H1 (cell line): ENCODE results near the gene PTPRJ. TPM values are rescaled to one million over a fixed set of nuclear protein-coding genes. Genes with fewer than 3 reads are reported as not detected.

Experiments
- CTCF ChIA-PET: fragments of 300-600 bp; sonication (Branson Sonifier 250); formaldehyde crosslinking; loops from one replicate; lab custom pipeline; 2021; ENCODE audit not compliant: partially characterized antibody; lab: Charles Lee
- POLR2A ChIA-PET: fragments of 300-600 bp; sonication (Branson Sonifier 250); formaldehyde crosslinking; loops from one replicate; lab custom pipeline; 2021; ENCODE audit warnings: inconsistent platforms; ENCODE audit not compliant: partially characterized antibody; lab: Charles Lee
- DNase-seq, 2 experiments: peaks; one replicate each; pipeline versions ENCODE4 v3.0.0 to v3.0.0-alpha.2; 2010 to 2022; ENCODE audit warnings: low spot score in 2 of 2, low read depth in 1 of 2, mixed read lengths in 1 of 2
- FAIRE-seq: peaks from 2 replicates; lab custom pipeline; 2011; peaks lifted over from hg19 to GRCh38; lab: Jason Lieb, UNC
- H2AFZ ChIP-seq: 2 replicates; pipeline ENCODE4 v1.8.1; 2012; ENCODE audit warnings: low read length, inconsistent platforms
- H2AK5ac ChIP-seq: 2 replicates; pipeline ENCODE4 v1.6.1; 2013; ENCODE audit warnings: low read depth, low read length
- H2BK120ac ChIP-seq: replicated peaks from 2 replicates; pipeline ENCODE3; 2013; ENCODE audit warnings: low read depth, low read length, inconsistent platforms
- H2BK12ac ChIP-seq: 2 replicates; pipeline ENCODE4 v1.6.1; 2013; ENCODE audit warnings: low read depth, low read length
- H2BK15ac ChIP-seq: 2 replicates; pipeline ENCODE4 v1.6.1; 2013; ENCODE audit warnings: low read length
- H2BK20ac ChIP-seq: 2 replicates; pipeline ENCODE4 v1.6.1; 2013; ENCODE audit warnings: low read length
- H2BK5ac ChIP-seq: 2 replicates; pipeline ENCODE4 v1.6.1; 2013; ENCODE audit warnings: low read depth, low read length
- H3K14ac ChIP-seq: 2 replicates; pipeline ENCODE4 v1.6.1; 2013; ENCODE audit warnings: inconsistent platforms; ENCODE audit not compliant: insufficient read length
- H3K18ac ChIP-seq: 2 replicates; pipeline ENCODE4 v1.6.1; 2013; ENCODE audit warnings: low read length; ENCODE audit errors: extremely low read depth
- H3K23ac ChIP-seq: 2 replicates; pipeline ENCODE4 v1.6.1; 2013; ENCODE audit warnings: inconsistent platforms; ENCODE audit not compliant: insufficient read length
- H3K23me2 ChIP-seq: 2 replicates; pipeline ENCODE4 v1.6.1; 2013; ENCODE audit warnings: low read depth, low read length
- H3K27ac ChIP-seq: 2 replicates; pipeline ENCODE4 v1.6.1; 2011; ENCODE audit warnings: low read depth, low read length, inconsistent platforms
- H3K27me3 ChIP-seq, 4 experiments: replicated peaks in 1 of 4; 1 replicate in 1 of 4; 2 replicates in 3 of 4; pipeline versions ENCODE4 v1.6.1 to v1.8.1; 2011 to 2013; ENCODE audit warnings: low read length in 3 of 4, mild to moderate bottlenecking in 3 of 4, inconsistent platforms in 2 of 4, mixed read lengths in 2 of 4, moderate library complexity in 1 of 4; ENCODE audit not compliant: control insufficient read depth in 3 of 4, insufficient read depth in 3 of 4; ENCODE audit errors: extremely low read depth in 1 of 4
- H3K36me3 ChIP-seq, 4 experiments: 2 replicates each; pipeline versions ENCODE4 v1.6.1 to v1.8.1; 2011 to 2013; ENCODE audit warnings: mild to moderate bottlenecking in 4 of 4, low read length in 3 of 4, moderate library complexity in 2 of 4, control low read depth in 1 of 4, inconsistent platforms in 1 of 4; ENCODE audit not compliant: insufficient read depth in 4 of 4, control insufficient read depth in 2 of 4
- H3K4ac ChIP-seq: replicated peaks from 2 replicates; pipeline ENCODE3; 2013; ENCODE audit warnings: low read length, low read depth, mixed read lengths, inconsistent platforms; ENCODE audit not compliant: insufficient read length
- H3K4me1 ChIP-seq, 4 experiments: replicated peaks in 1 of 4; 1 replicate in 1 of 4; 2 replicates in 3 of 4; pipeline versions ENCODE4 v1.6.1 to v1.8.1; 2011 to 2013; ENCODE audit warnings: low read length in 3 of 4, inconsistent platforms in 2 of 4, mixed read lengths in 1 of 4; ENCODE audit not compliant: insufficient read depth in 4 of 4, control insufficient read depth in 3 of 4
- H3K4me2 ChIP-seq, 2 experiments: 2 replicates each; pipeline versions ENCODE4 v1.6.1 to v1.8.1; 2011 to 2013; ENCODE audit warnings: low read depth in 2 of 2, low read length in 2 of 2, control low read depth in 1 of 2, inconsistent platforms in 1 of 2, mild to moderate bottlenecking in 1 of 2; ENCODE audit not compliant: insufficient read depth in 1 of 2
- H3K4me3 ChIP-seq, 4 experiments: fragments of 200-600, 300-600 bp in 1 of 4; sonication (generic), shearing (Covaris generic), sonication (Bioruptor Twin) in 1 of 4; 2 replicates each; pipeline versions ENCODE4 v1.5.1 to v1.8.1; 2011 to 2016; ENCODE audit warnings: low read length in 4 of 4, low read depth in 3 of 4, control low read depth in 2 of 4, inconsistent platforms in 2 of 4, mild to moderate bottlenecking in 2 of 4, mixed read lengths in 1 of 4, moderate library complexity in 1 of 4; ENCODE audit not compliant: insufficient read depth in 2 of 4; ENCODE audit errors: extremely low read depth in 1 of 4
- H3K56ac ChIP-seq: replicated peaks from 2 replicates; pipeline ENCODE3; 2013; ENCODE audit warnings: low read depth, mild to moderate bottlenecking, mixed read lengths, low read length, inconsistent platforms; ENCODE audit not compliant: insufficient read length
- H3K79me1 ChIP-seq: 2 replicates; pipeline ENCODE4 v1.6.1; 2013; ENCODE audit warnings: low read depth, low read length, control low read depth
- H3K79me2 ChIP-seq, 2 experiments: 2 replicates each; pipeline versions ENCODE4 v1.6.1 to v1.8.1; 2012 to 2013; ENCODE audit warnings: low read length in 2 of 2, mild to moderate bottlenecking in 2 of 2, inconsistent platforms in 1 of 2; ENCODE audit not compliant: insufficient read depth in 2 of 2, control insufficient read depth in 1 of 2
- H3K9ac ChIP-seq, 4 experiments: replicated peaks in 1 of 4; 1 replicate in 1 of 4; 2 replicates in 3 of 4; pipeline versions ENCODE4 v1.6.1 to v1.8.1; 2011 to 2013; ENCODE audit warnings: low read depth in 3 of 4, low read length in 3 of 4, control low read depth in 2 of 4, mild to moderate bottlenecking in 2 of 4, moderate library complexity in 2 of 4, inconsistent platforms in 1 of 4; ENCODE audit errors: extremely low read depth in 1 of 4
- H3K9me3 ChIP-seq, 2 experiments: 2 replicates each; pipeline versions ENCODE4 v1.6.1 to v1.8.1; 2012 to 2013; ENCODE audit warnings: mild to moderate bottlenecking in 2 of 2, moderate library complexity in 2 of 2, control low read depth in 1 of 2, inconsistent platforms in 1 of 2, low read depth in 1 of 2, low read length in 1 of 2, mixed read lengths in 1 of 2; ENCODE audit not compliant: insufficient read depth in 2 of 2
- H4K20me1 ChIP-seq, 2 experiments: replicated peaks in 1 of 2; 2 replicates each; pipeline versions ENCODE3 to v1.8.1; 2011 to 2013; ENCODE audit warnings: inconsistent platforms in 2 of 2, low read length in 2 of 2, mild to moderate bottlenecking in 1 of 2; ENCODE audit not compliant: insufficient read depth in 2 of 2, control insufficient read depth in 1 of 2
- H4K5ac ChIP-seq: 2 replicates; pipeline ENCODE4 v1.6.1; 2013; ENCODE audit warnings: low read length, low read depth, mixed read lengths, inconsistent platforms; ENCODE audit not compliant: insufficient read length
- H4K8ac ChIP-seq: 2 replicates; pipeline ENCODE4 v1.8.0; 2013; ENCODE audit warnings: mild to moderate bottlenecking, moderate library complexity, low read length, inconsistent platforms; ENCODE audit not compliant: insufficient read depth; ENCODE audit errors: extremely low read depth
- H4K91ac ChIP-seq: replicated peaks from 2 replicates; pipeline ENCODE3; 2013; ENCODE audit warnings: low read length, mixed read lengths, inconsistent platforms; ENCODE audit not compliant: insufficient read length
- BRCA1 ChIP-seq: IDR thresholded peaks from 2 replicates; pipeline ENCODE4 v1.6.1; 2012; ENCODE audit warnings: low read depth, low read length, improper control_type of control experiment
- CBX5 ChIP-seq: fragments of 300-800, 300-1000 bp; sonication (generic); IDR thresholded peaks from 2 replicates; pipeline ENCODE4 v1.7.1; 2016; ENCODE audit warnings: antibody characterized with exemption, low read length, low read depth
- CHD2 ChIP-seq: IDR thresholded peaks from 2 replicates; pipeline ENCODE4 v1.6.1; 2012; ENCODE audit warnings: low read length, improper control_type of control experiment
- EGR1 ChIP-seq: IDR thresholded peaks from 2 replicates; pipeline ENCODE4 v1.6.1; 2011; ENCODE audit warnings: low read depth, low read length, borderline replicate concordance
- GTF2F1 ChIP-seq: IDR thresholded peaks from 2 replicates; pipeline ENCODE4 v1.6.1; 2012; ENCODE audit warnings: low read depth, low read length, improper control_type of control experiment, borderline replicate concordance
- HDAC6 ChIP-seq: IDR thresholded peaks from one replicate; pipeline ENCODE4 v1.7.1; 2012; ENCODE audit warnings: low read depth, mild to moderate bottlenecking, inconsistent platforms, low read length, moderate library complexity
- MAX ChIP-seq: IDR thresholded peaks from 2 replicates; pipeline ENCODE4 v1.6.1; 2012; ENCODE audit warnings: inconsistent platforms
- NANOG ChIP-seq: IDR thresholded peaks from 2 replicates; pipeline ENCODE4 v1.6.1; 2011; ENCODE audit warnings: low read length, low read depth, mild to moderate bottlenecking, inconsistent platforms; ENCODE audit not compliant: insufficient read depth, poor library complexity, severe bottlenecking
- POLR2A ChIP-seq, 2 experiments: IDR thresholded peaks; 1 replicate in 1 of 2; 2 replicates in 1 of 2; pipeline ENCODE4 v1.6.1; 2011; ENCODE audit warnings: low read depth in 2 of 2, low read length in 2 of 2, mild to moderate bottlenecking in 2 of 2; ENCODE audit errors: control extremely low read depth in 1 of 2
- RBBP5 ChIP-seq: IDR thresholded peaks from 2 replicates; pipeline ENCODE4 v1.7.1; 2012; ENCODE audit warnings: low read depth, mild to moderate bottlenecking, inconsistent platforms, low read length, moderate library complexity, borderline replicate concordance
- SIRT6 ChIP-seq: IDR thresholded peaks from one replicate; pipeline ENCODE4 v1.7.1; 2012; ENCODE audit warnings: low read length, inconsistent platforms
- SIX5 ChIP-seq: IDR thresholded peaks from 2 replicates; pipeline ENCODE4 v1.6.1; 2011; ENCODE audit warnings: mild to moderate bottlenecking, low read depth, low read length
- SP1 ChIP-seq: IDR thresholded peaks from 2 replicates; pipeline ENCODE4 v1.6.1; 2011; ENCODE audit warnings: low read depth, low read length
- SRF ChIP-seq: IDR thresholded peaks from 2 replicates; pipeline ENCODE4 v1.6.1; 2011; ENCODE audit warnings: mild to moderate bottlenecking, low read depth, low read length, moderate library complexity
- SUZ12 ChIP-seq: fragments of 200-600 bp; sonication (generic); IDR thresholded peaks from 2 replicates; pipeline ENCODE4 v1.6.1; 2012; ENCODE audit warnings: mild to moderate bottlenecking, inconsistent platforms, low read length, moderate library complexity, mixed read lengths
- WGBS, 2 experiments: shearing (Covaris generic) in 1 of 2; methylation state at CpG; one replicate each; pipeline versions ENCODE4 v1.1.6 to v1.1.7; 2013 to 2015; ENCODE audit warnings: low lambda C conversion rate in 2 of 2, mixed read lengths in 2 of 2, inconsistent platforms in 1 of 2, low coverage in 1 of 2, missing lambda C conversion rate in 1 of 2; ENCODE audit not compliant: insufficient replicate concordance in 2 of 2, insufficient coverage in 1 of 2, insufficient read length in 1 of 2; ENCODE audit errors: extremely low coverage in 1 of 2, missing lambda C conversion rate in 1 of 2; 5-methylcytosine and 5-hydroxymethylcytosine counted together
- polyA plus RNA-seq, 7 experiments: library from polyadenylated mRNA; depleted of rRNA in 3 of 7; stranded (reverse) in 5 of 7; unstranded in 2 of 7; fragments of >200 nt in 5 of 7; fragments of 200-250 nt in 2 of 7; gene quantifications; 1 replicate in 5 of 7; 2 replicates in 1 of 7; 4 replicates in 1 of 7; pipeline versions ENCODE4 v1.2.1 to v1.2.3, GENCODE V29; 2011 to 2013; ENCODE audit warnings: missing spikeins in 2 of 7, mixed read lengths in 2 of 7
- total RNA-seq: library from RNA; stranded (reverse); fragmentation: NEBNext Ultra II Directional; extraction: Animal tissue kit (Norgen Biotek cat#: 25700); gene quantifications from 2 replicates; pipeline ENCODE4 v1.2.1, GENCODE V29; 2021

The PTPRJ gene
- total and polyA plus RNA-seq, 2 of the 8 experiments (the other 6 are each of a cell fraction or from before 2014, with no cell fraction given), result 4.4 to 22.6 TPM

- 97% methylated on average over 2 of the region's 2 CpGs; no CpG with 5 or more reads in 1 of the 2 experiments for WGBS, 2 experiments
- peaks cover 0 to 16% of the 10 kb centered on the region in 2 experiments; a peak in 2 of 4 replicates for H3K79me2 ChIP-seq
- POLR2A ChIA-PET, result no interaction called here
- no peak overlapping the region for H3K4me3 ChIP-seq
- H2AK5ac ChIP-seq, result no peak overlapping the region
- H3K4ac ChIP-seq, result no peak overlapping the region
- H3K27me3 ChIP-seq, result no peaks in the 10 kb centered on the region
- H4K5ac ChIP-seq, result no peak overlapping the region
- no peaks in the 10 kb centered on the region for H3K23me2 ChIP-seq
- H4K91ac ChIP-seq, result no peak overlapping the region
- H3K18ac ChIP-seq, result no peak overlapping the region
- no peak overlapping the region for H2BK15ac ChIP-seq
- CTCF ChIA-PET, result interaction anchor here (1.2 to 2.1 kb wide), 3 partner anchors 16 to 109 kb away, joined by 3 to 7 read pairs (median 3); no protein-coding TSS in a partner anchor
- no peak overlapping the region for H3K27ac ChIP-seq
- no peak overlapping the region for H3K23ac ChIP-seq
- H3K36me3 ChIP-seq, result no peaks in the 10 kb centered on the region
- no peak overlapping the region for H2BK120ac ChIP-seq
- no peak overlapping the region for H2BK20ac ChIP-seq
- no peaks in the 10 kb centered on the region for H3K9me3 ChIP-seq
- no peak overlapping the region for H3K4me2 ChIP-seq
- DNase-seq (no peak), FAIRE-seq (no peak)
- H3K56ac ChIP-seq, result no peak overlapping the region
- H2BK12ac ChIP-seq, result no peak overlapping the region
- H3K9ac ChIP-seq, result no peak overlapping the region
- no peak overlapping the region for H2BK5ac ChIP-seq
- peaks cover 0 to 2% of the 10 kb centered on the region in 2 experiments for H4K20me1 ChIP-seq
- H4K8ac ChIP-seq, result no peak overlapping the region
- H2AFZ ChIP-seq, result no peak overlapping the region
- peaks cover 0 to 16% (median 8%) of the 10 kb centered on the region in 4 experiments; a peak in 4 of 7 replicates for H3K4me1 ChIP-seq
- 0 out of 2 replicates have a peak, but pooled peaks cover 2% of the 10 kb centered on the region for H3K79me1 ChIP-seq
- no peak overlapping the region for H3K14ac ChIP-seq
- TF ChIP-seq NANOG, result no peak
- TF ChIP-seq CHD2, result no peak
- TF ChIP-seq GTF2F1, result no peak
- no peak for TF ChIP-seq RBBP5
- TF ChIP-seq EGR1, result no peak
- no peak for TF ChIP-seq SIX5
- no peak for TF ChIP-seq SUZ12
- TF ChIP-seq CBX5, result no peak
- TF ChIP-seq HDAC6, result no peak
- TF ChIP-seq BRCA1, result no peak
- no peak for TF ChIP-seq SRF
- no peak for TF ChIP-seq POLR2A (IDR thresholded peaks at IDR 0.05; ENCODE audit: control extremely low read depth in 1 of 2, low read depth in 2 of 2, low read length in 2 of 2)
- TF ChIP-seq SIRT6, result no peak
- TF ChIP-seq MAX, result no peak
- TF ChIP-seq SP1, result no peak
These were observed 18.5 kb downstream of the PTPRJ start for GRCh38 chr11:47998733-47999359.
